ENCODE results near the gene TNFAIP1. TPM values are rescaled to one million over a fixed set of nuclear protein-coding genes. Genes with fewer than 3 reads are reported as not detected.

The TNFAIP1 gene
- total RNA-seq, 1 experiment from 2014 or later = 33.4 TPM

DNA sequence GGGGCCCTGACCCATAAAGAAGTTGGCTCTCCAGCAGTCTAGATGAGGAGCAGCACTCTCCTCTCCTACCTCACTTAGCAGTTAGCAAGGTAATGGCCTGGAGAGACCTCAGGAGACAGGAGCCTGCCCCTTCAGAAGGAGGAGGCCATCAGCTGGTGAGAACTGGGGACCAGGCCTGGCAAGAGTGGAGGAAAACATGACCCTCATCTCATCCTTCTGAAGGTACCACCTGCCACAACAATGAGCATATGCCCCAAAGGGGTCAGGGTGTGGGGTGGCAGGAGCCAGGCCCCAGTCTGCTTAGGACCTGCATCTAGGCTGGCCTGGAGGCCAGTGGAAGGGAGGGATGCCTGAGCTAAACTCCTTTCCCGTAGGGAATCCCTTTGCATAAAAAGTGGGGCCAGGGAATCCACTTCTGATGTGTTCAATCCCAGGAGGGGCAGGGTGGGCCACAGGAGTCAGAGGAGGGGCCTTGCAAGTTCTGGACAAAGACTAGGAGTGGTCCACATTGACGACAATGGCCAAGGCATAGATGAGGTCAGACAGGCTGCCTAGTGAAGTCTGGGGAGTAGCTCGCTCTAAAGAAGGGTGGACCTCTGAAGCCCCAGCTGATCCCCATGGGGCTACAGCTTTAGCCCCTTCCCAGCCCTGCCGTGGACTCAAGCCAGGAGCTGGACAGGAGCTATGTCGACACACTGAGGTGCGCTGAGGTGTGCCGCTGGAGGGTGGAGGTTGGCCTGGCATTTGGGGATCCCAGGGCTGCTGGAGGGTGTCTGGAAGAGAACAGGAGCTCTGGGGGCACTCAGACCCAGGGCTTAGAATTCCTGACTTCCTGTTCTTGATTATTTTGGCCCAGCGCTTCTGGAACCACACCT is 28.5 kb downstream of the TNFAIP1 start:
- H3K27ac ChIP-seq (ENCODE audit: low read depth, low read length) = no peak overlapping the region
- H3K9me2 ChIP-seq (ENCODE audit: insufficient read depth) = no peaks in the 10 kb centered on the region
- intact Hi-C loops (cut with micrococcal nuclease) = no loop called here
- ChIA-PET RAD21 (ENCODE audit: low non-redundant PET in 1 of 2, low total read pairs in 2 of 2, uncharacterized antibody in 2 of 2, unreplicated experiment in 2 of 2) (no interaction called here), POLR2A (no interaction called here), CTCF (no interaction called here)
- H3K4me2 ChIP-seq (ENCODE audit: low read length) = no peak overlapping the region
- H3K79me2 ChIP-seq (ENCODE audit: insufficient read depth, low read length) = peaks cover 3% of the 10 kb centered on the region; the same call in 1 of the 2 replicates
- H3K9me3 ChIP-seq (ENCODE audit: control insufficient read depth in 1 of 2, insufficient read depth in 1 of 2, low read depth in 1 of 2, low read length in 2 of 2) = no peaks in the 10 kb centered on the region
- no peak overlapping the region for H2AFZ ChIP-seq (ENCODE audit: low read depth, low read length, poor library complexity, severe bottlenecking)
- no peaks in the 10 kb centered on the region for H3K27me3 ChIP-seq (ENCODE audit: insufficient read depth, low read length)
- H3K4me3 ChIP-seq (replicated peaks in 1 of 2; ENCODE audit: low read depth in 1 of 2, low read length in 2 of 2) = no peak overlapping the region
- H3K9ac ChIP-seq (ENCODE audit: low read length) = no peak overlapping the region
- no peaks in the 10 kb centered on the region for H4K20me1 ChIP-seq (ENCODE audit: insufficient read depth)
- TF ChIP-seq, protein P1, sequence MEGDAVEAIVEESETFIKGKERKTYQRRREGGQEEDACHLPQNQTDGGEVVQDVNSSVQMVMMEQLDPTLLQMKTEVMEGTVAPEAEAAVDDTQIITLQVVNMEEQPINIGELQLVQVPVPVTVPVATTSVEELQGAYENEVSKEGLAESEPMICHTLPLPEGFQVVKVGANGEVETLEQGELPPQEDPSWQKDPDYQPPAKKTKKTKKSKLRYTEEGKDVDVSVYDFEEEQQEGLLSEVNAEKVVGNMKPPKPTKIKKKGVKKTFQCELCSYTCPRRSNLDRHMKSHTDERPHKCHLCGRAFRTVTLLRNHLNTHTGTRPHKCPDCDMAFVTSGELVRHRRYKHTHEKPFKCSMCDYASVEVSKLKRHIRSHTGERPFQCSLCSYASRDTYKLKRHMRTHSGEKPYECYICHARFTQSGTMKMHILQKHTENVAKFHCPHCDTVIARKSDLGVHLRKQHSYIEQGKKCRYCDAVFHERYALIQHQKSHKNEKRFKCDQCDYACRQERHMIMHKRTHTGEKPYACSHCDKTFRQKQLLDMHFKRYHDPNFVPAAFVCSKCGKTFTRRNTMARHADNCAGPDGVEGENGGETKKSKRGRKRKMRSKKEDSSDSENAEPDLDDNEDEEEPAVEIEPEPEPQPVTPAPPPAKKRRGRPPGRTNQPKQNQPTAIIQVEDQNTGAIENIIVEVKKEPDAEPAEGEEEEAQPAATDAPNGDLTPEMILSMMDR (IDR thresholded peaks at IDR 0.05 in 2 of 3, conservative IDR thresholded peaks at IDR 0.05 in 1 of 3; ENCODE audit: borderline replicate concordance in 1 of 3, insufficient read depth in 1 of 3, low read depth in 2 of 3, low read length in 2 of 3) = no peak
- TF ChIP-seq POLR2AphosphoS5 (IDR thresholded peaks at IDR 0.05; ENCODE audit: low read depth, low read length) = no peak
- no peak for TF ChIP-seq CEBPB (IDR thresholded peaks at IDR 0.05; ENCODE audit: low read depth)
- peaks cover 0 to under 1% of the 10 kb centered on the region in 2 experiments; a peak in 1 of 4 replicates for H3K4me1 ChIP-seq (ENCODE audit: control insufficient read depth in 1 of 2, insufficient read depth in 2 of 2, low read length in 2 of 2)
- ATAC-seq (no peak), DNase-seq (ENCODE audit: low read depth, low spot score) (no peak)
- no TSS peak for BruUV-seq (replicated peaks)
- H3K36me3 ChIP-seq (ENCODE audit: control insufficient read depth in 1 of 2, insufficient read depth in 2 of 2, low read length in 2 of 2) = peaks cover 15 to 18% of the 10 kb centered on the region in 2 experiments; a peak in 3 of 4 replicates

DNA sequence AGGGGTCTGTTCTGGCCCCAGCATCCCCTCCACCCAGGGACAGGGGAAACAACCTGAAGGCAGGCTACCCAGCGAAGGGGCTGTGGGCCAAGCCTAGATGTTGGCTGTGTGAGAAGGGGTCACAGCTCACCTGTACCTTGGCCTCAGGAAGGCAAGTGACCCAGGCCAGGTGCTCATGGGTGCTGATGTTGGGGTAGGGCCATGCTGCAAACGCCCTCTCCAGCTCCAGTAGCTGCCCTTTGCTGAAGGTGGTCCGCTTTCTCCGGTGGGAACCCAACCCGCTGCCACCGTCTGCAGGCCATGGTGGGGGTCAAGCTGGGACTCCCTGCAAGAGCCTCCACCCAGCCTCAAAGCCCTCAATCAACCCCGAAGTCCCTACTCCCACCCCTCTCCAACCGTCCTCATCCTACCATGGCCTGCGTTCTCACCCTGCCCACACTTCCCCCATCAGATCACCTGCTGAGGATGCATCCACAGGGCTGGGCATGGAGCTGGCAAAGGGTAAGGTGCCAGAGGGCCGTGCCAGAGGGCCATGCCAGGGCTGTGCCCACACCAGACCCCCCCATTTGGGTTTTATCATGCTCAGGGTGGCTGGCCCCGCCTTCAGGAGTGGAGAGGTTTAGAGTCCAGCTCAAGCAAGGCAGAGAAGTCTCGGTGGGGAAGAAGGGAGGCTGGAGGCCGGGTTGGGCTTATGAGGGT is 29.3 kb downstream of the TNFAIP1 start, which contains the start of gene SEBOX:
Gene SEBOX, minus strand, starts transcription at position 535 of the 699 bp plus-strand sequence. Its CDS starts 48 bp downstream, at position 487.
- RAD21 ChIA-PET (ENCODE audit: low non-redundant PET in 1 of 2, low total read pairs in 2 of 2, uncharacterized antibody in 2 of 2, unreplicated experiment in 2 of 2) = no interaction called here
- intact Hi-C loops (cut with micrococcal nuclease) = no loop called here
- H3K9me2 ChIP-seq (ENCODE audit: insufficient read depth) = no peaks in the 10 kb centered on the region
- H3K9me3 ChIP-seq (ENCODE audit: control insufficient read depth in 1 of 2, insufficient read depth in 1 of 2, low read depth in 1 of 2, low read length in 2 of 2) = no peaks in the 10 kb centered on the region
- H2AFZ ChIP-seq (ENCODE audit: low read depth, low read length, poor library complexity, severe bottlenecking) = no peak within 1 kb of the TSS
- no peak for DNase-seq (ENCODE audit: low read depth, low spot score)
- H3K27ac ChIP-seq (ENCODE audit: low read depth, low read length) = no peak within 1 kb of the TSS
- no peak within 1 kb of the TSS for H3K9ac ChIP-seq (ENCODE audit: low read length)
- H3K27me3 ChIP-seq (ENCODE audit: insufficient read depth, low read length) = no peaks in the 10 kb centered on the region
- no TSS peak for BruUV-seq (replicated peaks)
- H3K36me3 ChIP-seq (ENCODE audit: control insufficient read depth in 1 of 2, insufficient read depth in 2 of 2, low read length in 2 of 2) = peaks cover 13 to 15% of the 10 kb centered on the region in 2 experiments; a peak in 3 of 4 replicates
- CTCF ChIA-PET = no interaction called here
- H3K4me3 ChIP-seq (replicated peaks in 1 of 2; ENCODE audit: low read depth in 1 of 2, low read length in 2 of 2) = no peak within 1 kb of the TSS
- ATAC-seq = no peak
- H3K79me2 ChIP-seq (ENCODE audit: insufficient read depth, low read length) = no peaks in the 10 kb centered on the region; the same call in 1 of the 2 replicates
- H3K4me1 ChIP-seq (ENCODE audit: control insufficient read depth in 1 of 2, insufficient read depth in 2 of 2, low read length in 2 of 2) = no peaks in the 10 kb centered on the region
- no peak within 1 kb of the TSS for H3K4me2 ChIP-seq (ENCODE audit: low read length)
- POLR2A ChIA-PET = no interaction called here
- H4K20me1 ChIP-seq (ENCODE audit: insufficient read depth) = no peaks in the 10 kb centered on the region
- TF ChIP-seq EZH2 (IDR thresholded peaks at IDR 0.05) (no peak), YY1 (IDR thresholded peaks at IDR 0.05; ENCODE audit: extremely low read depth, insufficient replicate concordance, low read depth, low read length) (no peak), ELF1 (IDR thresholded peaks at IDR 0.05; ENCODE audit: borderline replicate concordance, low read depth) (no peak), RAD21 (IDR thresholded peaks at IDR 0.05; ENCODE audit: low read depth) (no peak), JUND (IDR thresholded peaks at IDR 0.05) (no peak), TCF7L2 (IDR thresholded peaks at IDR 0.05; ENCODE audit: borderline replicate concordance, extremely low read depth, insufficient read depth, insufficient read length) (no peak), ZNF274 (IDR thresholded peaks at IDR 0.05; ENCODE audit: low read depth, low read length) (no peak)
- TF ChIP-seq, protein P2, sequence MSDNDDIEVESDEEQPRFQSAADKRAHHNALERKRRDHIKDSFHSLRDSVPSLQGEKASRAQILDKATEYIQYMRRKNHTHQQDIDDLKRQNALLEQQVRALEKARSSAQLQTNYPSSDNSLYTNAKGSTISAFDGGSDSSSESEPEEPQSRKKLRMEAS (IDR thresholded peaks at IDR 0.05) = no peak
- TF ChIP-seq, protein P3, sequence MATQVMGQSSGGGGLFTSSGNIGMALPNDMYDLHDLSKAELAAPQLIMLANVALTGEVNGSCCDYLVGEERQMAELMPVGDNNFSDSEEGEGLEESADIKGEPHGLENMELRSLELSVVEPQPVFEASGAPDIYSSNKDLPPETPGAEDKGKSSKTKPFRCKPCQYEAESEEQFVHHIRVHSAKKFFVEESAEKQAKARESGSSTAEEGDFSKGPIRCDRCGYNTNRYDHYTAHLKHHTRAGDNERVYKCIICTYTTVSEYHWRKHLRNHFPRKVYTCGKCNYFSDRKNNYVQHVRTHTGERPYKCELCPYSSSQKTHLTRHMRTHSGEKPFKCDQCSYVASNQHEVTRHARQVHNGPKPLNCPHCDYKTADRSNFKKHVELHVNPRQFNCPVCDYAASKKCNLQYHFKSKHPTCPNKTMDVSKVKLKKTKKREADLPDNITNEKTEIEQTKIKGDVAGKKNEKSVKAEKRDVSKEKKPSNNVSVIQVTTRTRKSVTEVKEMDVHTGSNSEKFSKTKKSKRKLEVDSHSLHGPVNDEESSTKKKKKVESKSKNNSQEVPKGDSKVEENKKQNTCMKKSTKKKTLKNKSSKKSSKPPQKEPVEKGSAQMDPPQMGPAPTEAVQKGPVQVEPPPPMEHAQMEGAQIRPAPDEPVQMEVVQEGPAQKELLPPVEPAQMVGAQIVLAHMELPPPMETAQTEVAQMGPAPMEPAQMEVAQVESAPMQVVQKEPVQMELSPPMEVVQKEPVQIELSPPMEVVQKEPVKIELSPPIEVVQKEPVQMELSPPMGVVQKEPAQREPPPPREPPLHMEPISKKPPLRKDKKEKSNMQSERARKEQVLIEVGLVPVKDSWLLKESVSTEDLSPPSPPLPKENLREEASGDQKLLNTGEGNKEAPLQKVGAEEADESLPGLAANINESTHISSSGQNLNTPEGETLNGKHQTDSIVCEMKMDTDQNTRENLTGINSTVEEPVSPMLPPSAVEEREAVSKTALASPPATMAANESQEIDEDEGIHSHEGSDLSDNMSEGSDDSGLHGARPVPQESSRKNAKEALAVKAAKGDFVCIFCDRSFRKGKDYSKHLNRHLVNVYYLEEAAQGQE (IDR thresholded peaks at IDR 0.05; ENCODE audit: low read depth) = no peak

Data from HCT116 (cell line).